Left ventricle myocardium superior (tissue), 1 donor: Measurements from ENCODE around the gene HOXA10. TPM values are rescaled to one million over a fixed set of nuclear protein-coding genes. Genes with fewer than 3 reads are reported as not detected.

Source experiments
- ATAC-seq: fragments of 200-7000 bp; cut with Tn5 transposase; one replicate; pipeline ENCODE4 v1.9.1; 2020; ENCODE audit warnings: mild to moderate bottlenecking, moderate library complexity
- DNase-seq: peaks from one replicate; pipeline ENCODE4 v3.0.0-alpha.2; 2020
- intact Hi-C: fragments of 100-400 bp; cut with micrococcal nuclease; formaldehyde crosslinking; loops from one replicate; pipeline ENCODE4 v1.11.0; 2022
- total RNA-seq: library from RNA; stranded (reverse); fragmentation: NEBNext Ultra II Directional; extraction: Animal tissue kit (Norgen Biotek cat#: 25700); gene quantifications from one replicate; pipeline ENCODE4 v1.2.1, GENCODE V29; 2021
- donor health status: DM: no; HTN: yes; CAD: no; lungs with severe emphysema.

Gene HOXA10
- total RNA-seq, 1 donor from 2014 or later, result not detected

DNA sequence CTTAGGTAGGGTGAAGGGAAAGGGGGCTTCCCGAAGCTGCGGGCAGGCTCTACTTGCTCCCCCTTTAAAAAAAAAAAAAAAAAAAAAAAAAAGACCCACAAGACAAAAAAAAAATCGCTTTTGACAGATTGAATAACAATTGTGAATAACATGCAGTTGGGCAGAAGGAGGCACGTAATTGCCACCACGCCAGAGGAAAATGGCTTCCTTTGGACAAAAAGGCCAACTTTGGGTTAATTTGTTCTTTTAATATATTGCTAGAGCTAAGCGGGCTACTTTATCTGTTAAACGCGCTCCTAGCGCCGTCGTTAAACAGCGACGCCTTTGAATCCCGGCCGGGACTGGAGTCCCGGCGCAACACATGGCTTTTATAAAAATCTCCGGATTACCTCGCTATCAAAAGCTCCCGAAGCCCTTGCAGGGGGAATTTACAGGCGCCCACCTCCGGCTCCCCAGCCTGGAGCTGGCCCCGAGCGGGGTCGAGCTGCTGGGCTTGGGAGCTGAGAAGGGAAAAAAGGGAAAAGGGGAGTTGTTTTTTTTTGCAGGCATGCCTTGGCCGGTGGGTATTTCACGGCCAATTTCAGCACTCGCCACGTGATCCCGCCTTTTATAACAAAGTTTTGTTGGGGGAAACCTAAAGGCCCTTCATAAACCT, 9.7 kb upstream of the HOXA10 start:
- ATAC-seq (no peak), DNase-seq (no peak)
- intact Hi-C loops, result no loop called here

DNA sequence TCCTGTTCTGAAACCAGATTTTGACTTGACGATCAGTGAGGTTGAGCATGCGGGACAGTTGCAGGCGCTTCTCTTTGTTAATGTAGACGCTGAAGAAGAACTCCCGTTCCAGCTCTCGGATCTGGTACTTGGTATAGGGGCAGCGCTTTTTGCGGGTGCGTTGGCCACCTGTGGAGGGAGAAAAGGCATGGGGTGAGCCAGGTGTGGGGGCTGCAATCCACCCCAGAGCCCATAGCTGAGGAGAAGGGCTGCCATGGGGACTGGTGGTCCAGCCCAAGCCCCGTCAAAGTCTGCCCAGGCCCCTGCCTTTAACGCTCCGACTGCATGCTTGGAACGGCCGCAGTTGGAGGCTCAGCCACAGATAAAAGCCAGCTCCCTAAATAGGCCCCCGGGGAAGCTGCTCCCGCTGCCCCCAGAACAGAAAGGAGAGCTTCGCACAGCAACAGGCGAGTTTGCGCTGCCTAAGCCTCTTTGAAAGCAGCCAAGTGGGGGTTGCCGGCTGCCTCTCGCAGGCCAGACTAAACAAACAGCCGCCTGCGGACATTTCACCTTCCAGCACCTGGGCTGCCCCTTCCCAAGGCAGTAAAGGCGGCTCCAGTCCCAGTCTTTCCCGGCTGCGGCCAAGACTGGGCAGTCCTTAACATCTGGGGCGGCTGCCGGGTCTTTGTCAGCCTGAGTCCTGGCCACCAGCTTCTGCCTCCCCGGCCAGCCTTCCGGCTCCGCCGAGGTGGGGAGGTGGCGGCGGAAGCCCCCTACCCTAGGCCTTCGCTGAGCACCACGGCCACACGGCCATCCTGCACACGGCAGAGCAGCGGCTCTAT, 9.0 kb upstream of the HOXA10 start:
- intact Hi-C loops, result no loop called here
- DNase-seq (no peak), ATAC-seq (no peak)

- ATAC-seq, result no peak
- intact Hi-C loops, result no loop called here
- DNase-seq, result no peak
These were observed 8.2 kb upstream of the HOXA10 start for GRCh38 chr7:27182285-27182841.

GRCh38 chr7:27181795-27182275, 7.7 kb upstream of the HOXA10 start:
- intact Hi-C loops, result no loop called here

DNA sequence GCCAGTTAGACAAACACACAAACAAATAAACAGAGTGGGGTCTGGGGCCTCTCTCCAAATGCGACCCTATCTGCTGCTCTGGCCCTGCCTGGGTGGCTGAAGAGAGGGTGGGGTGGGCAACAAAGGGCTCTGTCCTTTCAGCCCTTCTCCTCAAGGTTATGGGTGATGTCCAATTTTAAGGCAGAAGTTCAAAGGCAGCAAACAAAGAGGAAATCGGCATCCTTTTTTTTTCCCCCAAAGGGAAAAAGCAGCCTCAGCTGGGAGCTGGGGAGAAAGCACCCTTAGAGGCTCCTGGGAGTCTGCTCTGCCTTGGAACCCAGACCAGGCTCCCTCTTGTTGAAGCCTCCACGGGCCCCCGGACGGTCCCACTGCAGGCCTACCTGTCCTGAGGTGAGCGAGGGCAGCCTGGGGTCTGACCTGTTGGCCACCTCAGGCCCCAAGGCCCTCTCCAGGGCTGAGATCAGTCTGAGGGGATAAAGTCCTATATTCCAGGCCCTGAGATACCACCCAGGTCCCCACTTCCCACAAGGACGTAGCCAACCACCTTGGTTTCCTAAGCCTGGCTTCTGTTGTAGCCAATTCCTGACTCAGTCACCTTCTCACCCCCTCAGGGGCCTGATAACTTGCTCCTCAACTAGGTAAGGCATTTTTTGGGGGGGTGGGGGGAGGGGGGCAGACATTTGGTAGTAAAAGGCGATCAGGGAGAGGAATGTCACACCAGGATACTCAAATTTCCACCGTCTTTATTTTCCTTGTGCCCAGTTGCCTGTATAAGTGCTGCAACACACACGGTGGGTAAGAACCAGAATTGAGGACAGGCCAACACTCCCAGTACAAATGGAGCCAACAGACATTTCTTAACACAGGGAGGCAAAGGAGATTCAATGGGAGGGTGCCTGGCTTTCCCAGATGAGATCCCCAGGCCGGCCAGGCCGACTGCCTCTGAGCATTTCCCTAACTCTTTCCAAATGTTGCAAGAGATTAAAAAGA, 6.6 kb upstream of the HOXA10 start:
- intact Hi-C loops, result no loop called here
- no peak for DNase-seq
- no peak for ATAC-seq

More at GRCh38 chr7:27181795-27182275, 7.7 kb upstream of the HOXA10 start:
- ATAC-seq (no peak), DNase-seq (no peak)

GRCh38 chr7:27179503-27180430, 5.6 kb upstream of the HOXA10 start:
- intact Hi-C loops, result no loop called here
- DNase-seq (peak; percentile 69), ATAC-seq (peak; percentile 48)

DNA sequence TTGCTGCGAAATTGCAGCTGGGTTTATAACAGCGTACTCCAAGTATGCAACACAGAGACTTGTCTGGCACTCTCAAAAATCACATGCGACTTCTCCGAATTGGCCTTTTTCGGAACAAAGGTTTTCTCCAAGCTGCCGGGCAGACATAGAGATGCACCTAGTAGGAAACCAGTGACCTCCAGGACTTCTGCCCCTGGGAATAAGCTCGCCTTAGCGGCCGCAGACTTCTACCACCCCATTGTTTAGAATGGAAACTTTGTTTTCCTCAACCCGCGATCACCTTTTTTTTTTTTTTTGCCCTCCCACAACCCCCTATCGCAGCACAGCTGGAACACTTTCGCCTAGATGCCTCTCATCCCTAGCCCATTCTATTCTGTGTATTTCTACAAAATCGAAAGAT, 4.9 kb upstream of the HOXA10 start:
- intact Hi-C loops, result no loop called here
- no peak for DNase-seq

GRCh38 chr7:27178366-27178765, 4.2 kb upstream of the HOXA10 start:
- ATAC-seq (no peak), DNase-seq (no peak)
- intact Hi-C loops, result no loop called here

More for the DNA sequence above, 4.9 kb upstream of the HOXA10 start:
- ATAC-seq, result no peak

GRCh38 chr7:27177795-27178320, 3.7 kb upstream of the HOXA10 start:
- intact Hi-C loops, result no loop called here
- ATAC-seq, result no peak
- no peak for DNase-seq

DNA sequence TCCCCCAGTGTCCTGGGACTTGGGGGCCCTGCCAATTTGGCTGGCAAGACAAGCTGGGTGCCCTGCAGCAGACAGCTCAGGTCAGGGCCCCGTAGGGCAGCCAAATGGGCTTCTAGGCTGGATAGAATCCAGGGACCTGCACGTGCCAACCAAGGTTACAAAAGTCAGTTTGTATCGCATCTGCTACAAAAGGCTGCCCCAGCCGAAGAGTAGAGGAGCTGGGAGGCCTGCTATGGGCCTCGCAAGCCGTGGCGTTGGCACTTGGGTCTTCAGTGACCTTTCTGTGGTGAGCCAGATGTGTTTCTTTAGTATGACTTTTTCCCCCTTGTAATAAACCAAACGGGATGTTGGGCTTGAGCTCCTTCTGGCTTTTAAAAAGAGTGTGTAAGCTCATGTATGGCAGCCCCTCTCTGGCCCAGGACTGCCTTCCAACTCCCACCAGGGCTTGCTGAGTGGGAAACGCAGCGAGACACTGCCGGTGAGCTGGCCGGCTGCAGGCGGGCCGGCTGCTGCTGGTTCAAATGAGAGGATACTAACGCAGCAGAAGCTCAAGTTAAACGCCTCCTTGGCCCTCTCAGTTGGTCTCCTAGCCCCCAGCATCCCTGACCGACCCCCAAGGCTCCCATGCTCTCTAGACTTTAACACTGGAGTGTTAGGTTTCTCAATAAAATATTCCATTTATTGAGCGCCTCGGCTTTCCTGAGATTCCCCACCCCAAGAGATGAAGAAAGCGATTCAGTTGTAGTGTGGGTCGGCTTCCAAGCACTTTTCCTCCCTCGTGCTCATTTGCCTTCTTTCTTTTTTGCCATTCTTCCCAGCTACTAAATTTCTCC, 3.1 kb upstream of the HOXA10 start:
- DNase-seq (no peak), ATAC-seq (no peak)

DNA sequence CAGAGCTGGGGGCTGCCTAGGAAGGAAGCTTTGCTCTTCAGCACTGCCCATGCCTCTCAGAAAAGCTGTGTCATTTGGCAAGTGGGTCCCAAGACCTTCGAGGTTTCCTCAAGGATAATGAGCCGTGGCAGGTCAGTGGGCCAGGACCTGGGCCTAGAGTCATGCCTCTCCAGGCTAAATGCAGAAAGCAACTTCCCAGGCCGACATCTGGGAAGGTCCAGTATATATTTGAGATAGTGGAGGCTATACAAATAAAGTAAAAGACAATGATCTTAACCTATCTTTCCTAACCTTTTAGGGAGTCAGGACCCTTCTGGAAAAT, 2.4 kb upstream of the HOXA10 start:
- DNase-seq (no peak), ATAC-seq (no peak)
- intact Hi-C loops, result no loop called here

More for the DNA sequence above, 3.1 kb upstream of the HOXA10 start:
- intact Hi-C loops, result no loop called here

DNA sequence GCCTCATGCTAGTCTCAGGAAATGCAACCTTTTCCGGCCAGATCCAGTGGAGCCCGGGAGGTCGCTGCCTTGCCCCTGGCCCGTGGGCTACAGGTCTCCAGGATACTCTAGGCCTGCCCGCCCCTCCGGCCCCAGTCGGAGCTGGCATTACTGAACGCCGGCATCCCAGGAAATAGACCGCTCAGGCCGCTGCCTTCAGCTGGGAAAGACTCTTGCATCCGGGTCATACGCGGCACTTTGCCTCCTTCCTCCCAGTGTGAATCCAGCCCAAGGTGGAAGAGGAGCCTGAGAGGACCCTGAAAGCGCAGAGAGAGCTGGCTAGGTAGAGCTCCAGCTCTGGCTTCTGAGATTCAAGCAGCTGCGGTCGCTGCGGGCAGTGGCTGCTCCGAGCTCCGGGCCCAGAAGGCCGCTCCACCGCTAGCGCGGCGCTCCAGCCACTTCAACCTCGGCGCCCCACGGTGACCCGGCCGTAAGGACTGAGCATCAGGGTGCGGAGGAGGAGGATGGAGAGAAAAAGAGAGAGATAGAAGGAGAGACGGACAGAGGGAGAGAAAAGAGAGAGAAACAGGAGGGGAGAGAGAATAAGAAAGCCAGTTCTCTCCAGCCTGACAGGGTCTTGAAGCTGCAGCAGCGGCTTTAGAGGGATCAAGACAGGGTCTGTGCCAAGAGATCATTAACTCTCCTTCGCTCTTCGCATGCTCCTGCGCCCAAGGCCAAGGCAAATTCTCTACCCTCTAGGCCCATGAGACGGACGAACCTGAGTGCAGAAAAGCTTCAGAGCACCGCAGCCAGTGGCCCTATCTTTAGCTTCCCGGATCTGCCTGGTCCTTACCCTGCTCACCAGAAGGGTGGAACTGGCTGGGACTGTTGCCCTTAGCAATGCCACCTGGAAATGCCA, 1.8 kb upstream of the HOXA10 start:
- DNase-seq (no peak), ATAC-seq (no peak)
- intact Hi-C loops, result no loop called here

DNA sequence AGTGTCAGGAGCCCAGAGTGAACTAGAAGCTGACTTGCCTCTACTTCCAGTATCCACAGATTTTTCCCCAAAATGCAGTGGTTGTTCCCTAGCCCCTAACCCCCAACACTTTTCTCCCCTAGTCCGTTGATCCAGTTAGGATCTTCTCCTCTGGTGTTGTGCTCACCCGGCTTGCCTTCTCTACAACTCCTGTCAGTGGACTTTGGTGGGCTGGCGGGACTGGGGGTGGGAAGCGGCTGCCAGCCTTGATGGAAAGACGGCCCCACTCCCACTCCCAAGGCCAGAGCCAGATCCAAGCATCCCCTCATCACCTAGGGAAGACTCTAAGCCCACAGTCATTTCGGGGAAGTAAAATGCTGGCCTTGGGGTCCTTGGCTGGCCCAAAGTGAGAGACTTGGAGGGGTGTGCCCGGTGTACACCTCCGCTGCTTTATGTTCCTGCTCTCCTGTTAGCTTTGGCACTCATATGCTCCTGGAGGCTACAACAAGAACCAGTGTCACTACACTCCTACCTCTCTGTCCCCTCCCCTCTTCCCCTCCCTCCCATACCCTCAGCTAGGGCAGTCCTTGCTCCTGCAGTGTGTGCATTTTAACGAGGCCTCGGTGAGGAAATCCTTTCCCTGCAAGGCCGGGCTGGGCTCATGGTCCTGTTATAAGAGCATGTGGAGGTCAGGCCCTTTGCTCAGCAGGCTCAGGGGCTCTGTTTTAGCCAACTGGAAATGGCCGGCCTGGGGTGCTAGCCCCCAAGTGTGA, 930 bp upstream of the HOXA10 start:
- DNase-seq (no peak), ATAC-seq (no peak)

GRCh38 chr7:27173511-27173955, 587 bp downstream of the HOXA10 start:
- DNase-seq (no peak), ATAC-seq (peak; percentile 30)
- intact Hi-C loops, result no loop called here

More for the DNA sequence above, 930 bp upstream of the HOXA10 start:
- intact Hi-C loops, result no loop called here

DNA sequence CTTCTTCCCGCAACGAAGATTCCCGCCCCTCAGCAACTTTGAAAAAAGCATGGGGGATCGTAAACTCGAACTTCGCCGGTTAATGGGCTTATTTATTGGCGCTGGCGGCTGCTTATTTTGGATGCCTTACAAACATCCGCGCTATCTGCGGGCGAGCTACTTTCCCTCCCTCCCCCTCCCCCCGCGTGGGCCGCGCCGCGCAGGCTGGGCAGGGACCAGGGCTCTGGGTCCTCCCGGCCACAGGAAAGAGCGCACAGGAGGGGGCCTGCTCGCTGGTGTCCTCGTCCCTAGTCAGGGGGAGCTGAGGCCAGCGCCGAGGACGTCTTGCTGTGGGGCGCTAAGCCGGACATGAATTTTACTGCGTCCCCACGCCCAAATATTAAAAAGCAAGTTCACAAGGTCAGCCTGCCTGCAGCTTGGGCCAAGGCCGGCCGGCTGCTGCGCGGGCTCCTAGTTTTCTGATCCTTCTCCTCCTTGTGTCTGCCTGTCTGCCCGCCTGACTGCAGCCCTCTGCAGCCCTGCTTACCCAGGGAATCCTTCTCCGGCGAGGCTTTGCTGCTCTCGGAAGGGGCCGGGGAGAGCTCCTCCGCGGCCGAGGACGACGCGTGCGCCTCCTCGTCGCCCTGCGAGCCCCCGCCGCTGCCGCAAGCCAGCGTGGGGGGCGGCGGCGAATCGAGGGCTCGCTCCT, 1.2 kb downstream of the HOXA10 start:
- intact Hi-C loops, result no loop called here
- ATAC-seq, result peak; percentile 38
- no peak for DNase-seq
